Activated T-cell treated with anti-CD3 and anti-CD28 coated beads, Interleukin-2, amount 50 U/mL, for 24 hours (primary cell): Measurements from ENCODE around the gene CAPN2.

ENCODE experiments used
- DNase-seq: peaks from one replicate; pipeline ENCODE4 v3.0.0-alpha.2; 2020
- H3K27ac Mint-ChIP-seq: 2 replicates; pipeline ENCODE4 v1.8.0; 2020; ENCODE audit warnings: mild to moderate bottlenecking, mixed read lengths
- H3K27me3 Mint-ChIP-seq: 2 replicates; pipeline ENCODE4 v1.8.0; 2020; ENCODE audit warnings: mixed read lengths
- H3K36me3 Mint-ChIP-seq: 2 replicates; pipeline ENCODE4 v1.8.0; 2020; ENCODE audit warnings: low read depth, mixed read lengths
- H3K4me1 Mint-ChIP-seq: 2 replicates; pipeline ENCODE4 v1.8.0; 2020; ENCODE audit warnings: low read depth, mixed read lengths
- H3K4me3 Mint-ChIP-seq: 2 replicates; pipeline ENCODE4 v1.8.0; 2020; ENCODE audit warnings: mild to moderate bottlenecking, moderate library complexity, mixed read lengths
- H3K9me3 Mint-ChIP-seq: 2 replicates; pipeline ENCODE4 v1.8.0; 2020; ENCODE audit warnings: mixed read lengths

Gene CAPN2

GRCh38 chr1:223712194-223712849, at the start of gene CAPN2:
CAPN2 (plus strand) TSS chr1:223712539; CDS start chr1:223712641, 102 bp downstream.
- Mint-ChIP-seq H3K27ac (peak within 1 kb of the TSS; percentile 85), H3K4me3 (peak within 1 kb of the TSS; percentile 89), H3K36me3 (peaks cover 5% of the 10 kb centered on the region), H3K4me1 (peaks cover 71% of the 10 kb centered on the region), H3K27me3 (no peaks in the 10 kb centered on the region), H3K9me3 (no peaks in the 10 kb centered on the region)
- peak; percentile 74 for DNase-seq

DNA sequence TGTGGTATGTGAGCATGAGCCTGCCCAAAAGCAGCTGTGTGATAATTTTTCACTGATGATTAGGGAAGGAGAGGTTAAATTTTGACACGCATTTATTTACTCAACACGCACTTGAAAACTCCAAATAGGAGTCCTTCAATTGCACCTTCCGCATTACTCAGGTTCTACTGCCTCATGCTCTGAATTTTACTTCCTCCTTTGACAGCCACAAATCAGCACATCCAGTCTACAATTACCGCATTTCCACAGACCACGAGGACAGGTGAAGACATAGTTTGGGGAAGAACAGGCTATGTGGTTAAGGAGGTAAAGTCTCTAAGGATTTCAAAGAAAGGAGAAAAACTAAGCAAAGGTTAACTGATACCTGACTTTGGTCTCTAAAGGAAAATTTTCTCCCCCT, 49.4 kb upstream of the CAPN2 start:
- no peak overlapping the region for H3K27ac Mint-ChIP-seq
- peaks cover 10% of the 10 kb centered on the region for H3K27me3 Mint-ChIP-seq
- no peak overlapping the region for H3K4me3 Mint-ChIP-seq
- H3K4me1 Mint-ChIP-seq = no peaks in the 10 kb centered on the region
- H3K9me3 Mint-ChIP-seq = no peaks in the 10 kb centered on the region
- no peak for DNase-seq
- H3K36me3 Mint-ChIP-seq = no peaks in the 10 kb centered on the region

GRCh38 chr1:223664106-223664505, 48.2 kb upstream of the CAPN2 start:
- DNase-seq = no peak
- no peaks in the 10 kb centered on the region for H3K4me1 Mint-ChIP-seq
- H3K27me3 Mint-ChIP-seq = peaks cover 10% of the 10 kb centered on the region
- H3K27ac Mint-ChIP-seq = no peak overlapping the region
- no peak overlapping the region for H3K4me3 Mint-ChIP-seq
- H3K9me3 Mint-ChIP-seq = no peaks in the 10 kb centered on the region
- H3K36me3 Mint-ChIP-seq = no peaks in the 10 kb centered on the region

GRCh38 chr1:223665592-223666312, 46.6 kb upstream of the CAPN2 start, which contains the start of gene CAPN8:
CAPN8 (minus strand) TSS chr1:223665701; CDS start chr1:223665646, 55 bp downstream.
- H3K4me3 Mint-ChIP-seq = no peak within 1 kb of the TSS
- H3K36me3 Mint-ChIP-seq = no peaks in the 10 kb centered on the region
- H3K27ac Mint-ChIP-seq = no peak within 1 kb of the TSS
- H3K4me1 Mint-ChIP-seq = no peaks in the 10 kb centered on the region
- no peak for DNase-seq
- H3K27me3 Mint-ChIP-seq = peaks cover 7% of the 10 kb centered on the region
- H3K9me3 Mint-ChIP-seq = no peaks in the 10 kb centered on the region

- no peak overlapping the region for H3K4me3 Mint-ChIP-seq
- H3K9me3 Mint-ChIP-seq = no peaks in the 10 kb centered on the region
- DNase-seq = no peak
- no peaks in the 10 kb centered on the region for H3K4me1 Mint-ChIP-seq
- H3K36me3 Mint-ChIP-seq = no peaks in the 10 kb centered on the region
- H3K27me3 Mint-ChIP-seq = peaks cover 7% of the 10 kb centered on the region
- no peak overlapping the region for H3K27ac Mint-ChIP-seq
Observed at GRCh38 chr1:223667484-223668182, 44.7 kb upstream of the CAPN2 start.

- no peak overlapping the region for H3K27ac Mint-ChIP-seq
- H3K4me1 Mint-ChIP-seq = no peaks in the 10 kb centered on the region
- peaks cover 5% of the 10 kb centered on the region for H3K9me3 Mint-ChIP-seq
- H3K27me3 Mint-ChIP-seq = peaks cover under 1% of the 10 kb centered on the region
- no peak for DNase-seq
- H3K4me3 Mint-ChIP-seq = no peak overlapping the region
- H3K36me3 Mint-ChIP-seq = no peaks in the 10 kb centered on the region
Observed at GRCh38 chr1:223669003-223669795, 43.1 kb upstream of the CAPN2 start.

DNA sequence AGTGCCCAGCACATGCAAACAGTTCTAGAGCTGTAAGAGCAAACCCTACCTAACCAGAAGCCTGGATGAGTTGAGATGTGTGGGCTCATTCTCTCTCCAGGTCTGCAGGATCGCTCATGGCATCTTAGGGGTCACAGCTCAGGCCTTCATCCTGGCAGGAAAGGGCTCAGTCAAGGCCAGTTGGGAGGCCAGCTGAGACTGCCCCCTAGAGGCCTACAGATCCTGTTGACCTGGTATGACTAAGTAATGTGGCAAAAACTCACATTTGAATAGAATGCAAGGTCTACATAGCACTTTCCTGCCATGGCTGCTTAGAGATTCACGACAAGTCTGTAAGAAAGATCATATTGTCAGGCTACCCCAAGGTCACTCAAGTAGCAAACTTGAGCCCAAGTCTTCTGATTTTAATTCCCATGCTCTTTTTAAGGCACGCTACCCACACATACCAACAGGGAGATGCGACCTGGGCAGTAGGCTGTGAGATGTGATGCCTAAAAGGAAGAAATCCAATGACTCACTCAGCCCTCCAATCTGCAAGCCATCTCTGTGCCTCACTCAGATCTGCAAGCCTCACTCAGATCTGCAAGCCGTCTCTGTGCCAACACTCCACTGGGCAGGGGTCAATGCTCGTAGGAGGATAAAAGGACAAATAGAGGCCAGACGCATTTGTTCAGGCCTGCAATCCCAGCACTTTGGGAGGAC, 41.7 kb upstream of the CAPN2 start:
- peaks cover 10% of the 10 kb centered on the region for H3K9me3 Mint-ChIP-seq
- no peaks in the 10 kb centered on the region for H3K4me1 Mint-ChIP-seq
- H3K27me3 Mint-ChIP-seq = no peaks in the 10 kb centered on the region
- no peaks in the 10 kb centered on the region for H3K36me3 Mint-ChIP-seq
- no peak overlapping the region for H3K4me3 Mint-ChIP-seq
- DNase-seq = no peak
- no peak overlapping the region for H3K27ac Mint-ChIP-seq

GRCh38 chr1:223674119-223674890, 38.0 kb upstream of the CAPN2 start:
- DNase-seq = no peak
- Mint-ChIP-seq H3K27me3 (no peaks in the 10 kb centered on the region), H3K4me1 (no peaks in the 10 kb centered on the region), H3K27ac (no peak overlapping the region), H3K4me3 (no peak overlapping the region), H3K9me3 (peaks cover 20% of the 10 kb centered on the region), H3K36me3 (no peaks in the 10 kb centered on the region)

DNA sequence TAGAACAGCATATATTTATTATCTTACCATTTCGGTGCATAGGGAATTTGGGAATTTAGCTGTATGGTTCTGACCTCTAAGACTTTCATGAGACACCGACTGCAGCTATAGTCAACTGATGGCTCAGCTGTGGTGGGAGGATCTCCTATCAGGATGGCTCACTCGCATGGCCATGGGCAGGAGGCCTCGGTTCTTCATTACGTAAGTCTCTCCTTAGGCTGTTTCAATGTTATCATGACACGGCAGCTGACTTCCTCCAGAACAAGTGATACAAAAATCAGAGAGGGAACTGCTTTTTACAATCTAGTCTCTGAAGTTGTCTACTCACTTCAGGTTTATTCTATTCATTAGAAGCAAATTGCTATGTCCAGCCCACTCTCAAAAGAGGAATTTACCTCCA, 33.5 kb upstream of the CAPN2 start:
- Mint-ChIP-seq H3K4me1 (no peaks in the 10 kb centered on the region), H3K36me3 (no peaks in the 10 kb centered on the region), H3K27me3 (peaks cover 5% of the 10 kb centered on the region), H3K9me3 (peaks cover 15% of the 10 kb centered on the region), H3K4me3 (no peak overlapping the region), H3K27ac (no peak overlapping the region)
- no peak for DNase-seq

DNA sequence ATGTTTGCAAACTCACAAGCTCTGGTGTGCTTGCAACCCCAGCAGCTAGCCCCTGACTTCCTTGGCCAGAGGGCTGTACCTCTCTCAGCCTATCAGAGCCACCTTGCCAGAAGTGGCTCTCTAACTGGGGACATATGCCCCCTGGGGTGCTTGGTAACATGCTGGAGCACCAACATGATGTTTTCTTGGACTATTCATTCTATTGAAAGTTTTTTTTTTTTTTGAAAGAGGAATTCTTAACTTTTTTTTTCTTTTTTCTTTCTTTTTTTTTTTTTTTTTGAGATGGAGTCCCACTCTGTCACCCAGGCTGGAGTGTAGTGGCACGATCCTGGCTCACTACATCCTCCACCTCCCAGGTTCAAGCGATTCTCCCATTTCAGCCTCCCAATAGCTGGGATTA, 32.2 kb upstream of the CAPN2 start:
- Mint-ChIP-seq H3K9me3 (peaks cover 10% of the 10 kb centered on the region), H3K4me3 (no peak overlapping the region), H3K36me3 (no peaks in the 10 kb centered on the region), H3K27ac (no peak overlapping the region), H3K4me1 (no peaks in the 10 kb centered on the region), H3K27me3 (peaks cover 10% of the 10 kb centered on the region)
- DNase-seq = no peak

GRCh38 chr1:223682502-223682901, 29.8 kb upstream of the CAPN2 start:
- no peaks in the 10 kb centered on the region for H3K36me3 Mint-ChIP-seq
- H3K4me3 Mint-ChIP-seq = no peak overlapping the region
- H3K4me1 Mint-ChIP-seq = no peaks in the 10 kb centered on the region
- no peak overlapping the region for H3K27ac Mint-ChIP-seq
- H3K27me3 Mint-ChIP-seq = peaks cover 10% of the 10 kb centered on the region
- DNase-seq = no peak
- H3K9me3 Mint-ChIP-seq = no peaks in the 10 kb centered on the region

- Mint-ChIP-seq H3K9me3 (no peaks in the 10 kb centered on the region), H3K4me1 (no peaks in the 10 kb centered on the region), H3K4me3 (no peak overlapping the region), H3K36me3 (no peaks in the 10 kb centered on the region), H3K27me3 (peaks cover 10% of the 10 kb centered on the region), H3K27ac (no peak overlapping the region)
- peak; percentile 65 for DNase-seq
Observed at GRCh38 chr1:223683586-223684487, 28.5 kb upstream of the CAPN2 start.

GRCh38 chr1:223684488-223684792, 27.9 kb upstream of the CAPN2 start:
- no peak for DNase-seq
- H3K4me1 Mint-ChIP-seq = no peaks in the 10 kb centered on the region
- H3K36me3 Mint-ChIP-seq = no peaks in the 10 kb centered on the region
- no peaks in the 10 kb centered on the region for H3K9me3 Mint-ChIP-seq
- no peak overlapping the region for H3K4me3 Mint-ChIP-seq
- peaks cover 14% of the 10 kb centered on the region for H3K27me3 Mint-ChIP-seq
- H3K27ac Mint-ChIP-seq = no peak overlapping the region
